ENCODE results near the gene CHAMP1.
"Not testable (repeated sequence)": the region's sequence is repeated elsewhere in the genome, so short reads cannot be mapped to it uniquely, and the experiment has no call there.

DNA sequence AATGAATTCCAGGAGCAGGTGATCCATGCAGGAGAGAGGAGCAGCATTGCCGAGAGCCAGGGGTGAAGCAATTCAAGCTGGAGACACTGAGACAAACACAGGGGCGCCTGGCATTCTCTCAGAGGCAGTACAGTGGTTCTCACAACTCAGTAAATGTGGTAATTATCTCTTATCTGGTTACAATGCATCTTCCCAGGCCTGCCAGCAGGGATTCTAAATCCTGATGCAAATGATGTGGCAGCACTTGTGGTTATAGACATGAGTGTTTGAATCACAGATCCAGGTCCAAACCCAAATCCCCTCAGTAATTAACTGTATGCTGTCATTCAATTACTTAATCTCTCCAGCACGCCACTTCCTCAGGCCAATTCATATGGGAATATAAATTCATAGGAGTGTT is 19.6 kb downstream of the CHAMP1 start:
- TF ChIP-seq, protein P1, sequence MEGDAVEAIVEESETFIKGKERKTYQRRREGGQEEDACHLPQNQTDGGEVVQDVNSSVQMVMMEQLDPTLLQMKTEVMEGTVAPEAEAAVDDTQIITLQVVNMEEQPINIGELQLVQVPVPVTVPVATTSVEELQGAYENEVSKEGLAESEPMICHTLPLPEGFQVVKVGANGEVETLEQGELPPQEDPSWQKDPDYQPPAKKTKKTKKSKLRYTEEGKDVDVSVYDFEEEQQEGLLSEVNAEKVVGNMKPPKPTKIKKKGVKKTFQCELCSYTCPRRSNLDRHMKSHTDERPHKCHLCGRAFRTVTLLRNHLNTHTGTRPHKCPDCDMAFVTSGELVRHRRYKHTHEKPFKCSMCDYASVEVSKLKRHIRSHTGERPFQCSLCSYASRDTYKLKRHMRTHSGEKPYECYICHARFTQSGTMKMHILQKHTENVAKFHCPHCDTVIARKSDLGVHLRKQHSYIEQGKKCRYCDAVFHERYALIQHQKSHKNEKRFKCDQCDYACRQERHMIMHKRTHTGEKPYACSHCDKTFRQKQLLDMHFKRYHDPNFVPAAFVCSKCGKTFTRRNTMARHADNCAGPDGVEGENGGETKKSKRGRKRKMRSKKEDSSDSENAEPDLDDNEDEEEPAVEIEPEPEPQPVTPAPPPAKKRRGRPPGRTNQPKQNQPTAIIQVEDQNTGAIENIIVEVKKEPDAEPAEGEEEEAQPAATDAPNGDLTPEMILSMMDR (IDR thresholded peaks at IDR 0.05; ENCODE audit: insufficient read depth, low read length, poor library complexity, severe bottlenecking): not testable (repeated sequence)
- not testable (repeated sequence) for TF ChIP-seq EZH2phosphoT487 (conservative IDR thresholded peaks at IDR 0.05; ENCODE audit: low read length)

All from SU-DHL-6 (cell line).